Hematopoietic multipotent progenitor cell treated with erythropoietin and hydrocortisone succinate and interleukin-3 and kit ligand, for 15 days (in vitro differentiated cells): Measurements from ENCODE around the gene FOXK1.
A peak's percentile ranks its signal among the peaks of the same experiment; 100 is the strongest.
"Not testable (repeated sequence)": the region's sequence is repeated elsewhere in the genome, so short reads cannot be mapped to it uniquely, and the experiment has no call there.

Experiments
- DNase-seq: peaks from one replicate; pipeline ENCODE4 v3.0.0-alpha.2; 2015; ENCODE audit warnings: low spot score

FOXK1 gene

DNA sequence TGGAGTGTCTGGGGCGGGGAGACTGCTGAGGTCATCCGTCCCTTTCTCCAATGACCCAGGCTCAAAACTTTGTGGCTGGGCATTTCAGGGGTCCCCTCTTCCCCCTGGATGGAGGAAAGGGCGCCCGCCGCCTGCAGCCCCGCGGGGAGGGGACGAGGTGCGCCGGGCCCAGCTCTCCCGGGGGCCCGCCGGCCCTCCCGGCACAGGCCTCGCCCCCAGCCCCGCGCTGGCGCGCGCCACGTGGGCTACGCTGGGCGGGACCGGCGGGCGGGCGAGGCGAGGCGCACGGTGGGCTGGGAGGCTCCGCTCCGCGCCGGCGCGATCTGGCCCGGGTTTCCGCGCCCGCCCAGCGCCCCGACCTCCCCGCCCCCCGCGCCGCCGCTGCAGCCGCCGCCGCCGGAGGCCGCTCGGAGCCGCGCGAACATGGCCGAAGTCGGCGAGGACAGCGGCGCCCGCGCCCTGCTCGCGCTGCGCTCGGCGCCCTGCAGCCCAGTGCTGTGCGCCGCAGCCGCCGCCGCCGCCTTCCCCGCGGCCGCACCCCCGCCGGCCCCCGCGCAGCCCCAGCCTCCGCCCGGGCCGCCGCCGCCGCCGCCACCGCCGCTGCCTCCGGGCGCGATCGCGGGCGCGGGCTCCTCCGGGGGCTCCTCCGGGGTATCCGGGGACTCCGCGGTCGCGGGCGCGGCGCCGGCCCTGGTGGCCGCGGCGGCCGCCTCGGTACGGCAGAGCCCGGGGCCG lies at the start of gene FOXK1:
TSS of gene FOXK1 (plus strand) at position 410 of the 735 bp plus-strand sequence. CDS start at position 424, 14 bp downstream.
- peak; percentile 65 for DNase-seq

DNA sequence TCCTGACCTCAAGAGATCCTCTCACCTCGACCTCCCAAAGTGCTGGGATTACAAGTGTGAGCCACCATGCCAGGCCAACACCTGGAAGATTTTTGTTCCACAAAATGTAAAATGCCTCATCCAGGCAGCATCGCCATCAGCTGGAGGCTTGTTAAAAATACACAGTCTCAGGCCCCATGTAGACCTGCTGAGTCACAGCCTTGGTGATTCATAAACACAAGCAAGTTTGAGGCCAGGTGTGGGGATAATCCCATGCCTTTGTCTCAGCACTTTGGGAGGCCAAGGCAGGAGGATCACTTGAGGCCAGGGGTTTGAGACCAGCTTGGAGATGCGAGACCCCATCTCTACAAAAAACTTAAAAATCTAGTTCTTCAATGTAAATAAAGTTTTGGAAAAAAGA lies 49.1 kb upstream of the FOXK1 start:
- peak; percentile 31 for DNase-seq

DNA sequence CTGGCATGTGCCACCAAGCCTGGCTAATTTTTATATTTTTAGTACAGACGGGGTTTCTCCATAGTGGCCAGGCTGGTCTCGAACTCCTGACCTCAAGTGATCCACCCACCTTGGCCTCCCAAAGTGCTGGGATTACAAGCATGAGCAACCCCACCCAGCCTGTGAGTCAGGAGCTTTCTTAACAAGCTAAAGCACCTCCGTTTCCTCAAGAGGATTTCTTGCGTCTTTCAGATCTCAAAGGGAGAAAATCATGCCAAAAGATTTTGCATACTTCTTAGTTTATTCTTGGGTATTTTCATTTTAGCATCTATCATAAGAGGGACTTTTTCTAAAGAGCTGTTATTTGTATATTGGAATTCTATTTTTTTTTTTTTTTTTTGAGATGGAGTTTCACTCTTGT lies 47.9 kb upstream of the FOXK1 start:
- no peak for DNase-seq

DNA sequence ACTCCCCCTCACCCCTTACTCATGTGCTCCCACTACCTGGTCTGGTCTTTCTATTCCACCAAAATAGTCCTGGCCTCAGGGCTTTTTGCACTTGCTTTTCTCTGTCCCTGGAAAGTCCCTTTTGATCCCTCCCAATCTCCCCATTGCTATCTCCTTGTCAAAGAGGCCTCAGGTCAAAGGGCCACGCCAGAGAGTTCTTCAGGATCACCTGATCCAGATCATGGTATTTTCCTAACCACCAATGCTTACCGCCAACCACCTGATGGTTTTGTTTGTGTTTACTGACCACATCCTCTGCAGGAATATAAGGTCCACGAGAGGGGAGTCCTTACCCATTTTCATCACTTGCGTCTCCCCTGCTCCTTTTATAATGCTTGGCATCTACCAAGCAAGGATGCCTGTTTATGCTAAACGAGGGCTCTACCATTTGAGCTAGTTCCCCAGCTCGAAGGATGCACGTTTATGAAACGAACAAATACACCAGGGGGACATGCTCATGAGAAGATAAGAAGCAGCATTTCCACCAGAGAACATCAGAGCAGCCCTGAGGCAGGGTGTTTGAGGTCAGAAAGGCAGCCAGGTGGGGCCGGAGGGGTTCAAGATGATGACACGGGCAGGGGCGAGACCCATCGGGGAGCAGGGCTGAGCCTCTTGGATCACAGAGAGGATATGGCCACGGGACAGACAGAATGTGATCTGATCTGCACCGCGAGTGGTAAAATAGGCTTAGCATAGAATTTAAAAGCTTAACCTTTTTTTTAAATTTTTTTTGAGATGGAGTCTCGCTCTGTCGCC lies 43.1 kb upstream of the FOXK1 start:
- DNase-seq: no peak

DNA sequence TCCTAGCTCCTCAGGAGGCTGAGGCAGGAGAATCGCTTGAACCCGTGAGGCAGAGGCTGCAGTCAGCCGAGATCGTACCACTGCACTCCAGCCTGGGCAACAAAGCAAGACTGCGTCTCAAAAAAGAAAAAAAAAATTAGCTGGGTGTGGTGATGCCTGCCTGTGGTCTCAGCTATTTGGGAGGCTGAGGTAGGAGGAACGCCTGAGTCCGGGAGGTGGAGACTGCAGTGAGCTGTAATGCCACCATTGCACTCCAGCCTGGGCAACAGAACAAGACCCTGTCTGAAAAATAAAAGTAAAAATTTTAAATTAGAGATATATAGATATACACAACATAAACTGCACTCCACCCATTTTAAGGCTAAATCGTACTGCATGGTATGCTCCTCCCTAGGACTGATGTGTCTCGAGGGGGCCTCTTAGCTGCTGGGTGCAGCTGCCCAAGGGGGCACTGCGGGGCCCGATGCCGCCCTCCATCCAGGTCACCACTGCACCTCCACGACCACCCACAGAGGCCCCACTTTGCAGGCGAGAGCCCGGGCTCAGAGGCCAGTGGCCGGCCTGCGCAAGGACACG lies 40.9 kb upstream of the FOXK1 start:
- DNase-seq: no peak

DNA sequence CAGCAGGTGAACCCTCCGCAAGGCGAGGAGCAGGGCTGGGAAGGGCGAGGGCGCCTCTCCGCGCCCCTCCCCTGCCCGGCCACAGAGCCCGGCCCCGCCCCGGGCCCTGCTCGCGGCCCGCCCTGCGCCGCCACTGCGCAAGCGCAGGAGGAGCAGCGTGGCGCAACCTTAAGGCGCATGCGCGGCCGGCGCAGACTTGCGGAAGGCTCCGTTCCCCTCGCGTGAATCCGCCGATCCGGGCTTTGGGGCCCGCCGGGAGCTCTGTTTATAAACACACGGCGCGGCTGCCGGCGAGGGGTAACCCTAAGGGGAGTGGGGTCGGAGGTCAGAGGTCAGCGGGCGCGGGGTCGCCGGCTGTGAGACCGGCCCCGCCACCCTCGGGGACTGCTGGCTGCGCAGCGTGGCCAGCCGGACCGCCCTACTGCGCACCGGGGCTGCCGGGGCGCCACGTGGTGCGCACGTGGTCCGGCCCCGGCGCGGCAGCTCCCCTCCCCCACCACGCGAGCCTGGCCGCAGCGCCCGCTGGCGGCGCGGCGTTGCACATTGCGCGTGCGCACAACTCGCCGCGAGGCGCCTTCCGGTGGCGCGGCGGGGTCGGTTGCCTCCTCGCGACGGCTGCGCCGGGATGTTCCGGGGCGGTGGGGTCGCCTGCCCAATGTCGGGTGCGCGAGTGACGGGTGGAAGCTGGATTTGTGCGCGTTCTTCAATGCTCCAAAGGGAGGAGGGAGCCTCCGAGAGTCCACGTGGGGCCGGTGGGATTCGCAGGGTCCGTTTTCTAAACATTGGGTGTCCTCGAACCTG lies 40.2 kb upstream of the FOXK1 start:
- DNase-seq: peak; percentile 96

DNA sequence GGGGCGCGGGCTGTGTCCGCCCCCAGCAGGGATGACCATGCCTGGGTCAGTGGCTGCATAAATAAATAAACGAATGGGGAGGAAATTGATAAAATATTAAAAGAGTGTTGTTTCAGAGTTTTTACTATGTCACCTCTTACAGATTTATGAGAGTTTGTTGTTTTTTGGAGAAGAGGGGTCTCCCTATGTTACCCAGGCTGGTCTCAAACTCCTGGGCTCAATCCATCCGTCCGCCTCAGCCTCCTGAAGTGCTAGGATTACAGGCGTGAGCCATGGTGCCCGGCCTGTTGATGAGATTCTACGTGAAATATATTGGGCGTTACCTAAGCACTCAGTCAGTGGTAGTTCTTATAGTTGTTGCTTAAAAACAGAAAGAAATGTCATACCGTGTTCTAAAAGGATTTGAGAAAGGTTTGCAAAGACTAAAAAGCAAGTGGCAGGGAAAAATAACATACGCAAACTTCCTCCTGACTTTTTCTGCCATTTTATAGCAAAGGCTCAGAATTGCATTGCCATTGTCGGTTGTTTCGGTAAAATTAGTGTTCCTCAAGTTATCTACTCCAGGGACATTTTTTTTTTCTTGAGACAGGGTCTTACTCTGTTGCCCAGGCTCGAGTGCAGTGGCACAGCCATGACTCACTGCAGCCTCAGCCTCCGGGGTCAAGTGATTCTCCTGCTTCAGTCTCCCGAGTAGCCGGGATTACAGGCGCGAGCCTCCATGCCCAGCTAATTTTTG lies 39.5 kb upstream of the FOXK1 start:
- no peak for DNase-seq

DNA sequence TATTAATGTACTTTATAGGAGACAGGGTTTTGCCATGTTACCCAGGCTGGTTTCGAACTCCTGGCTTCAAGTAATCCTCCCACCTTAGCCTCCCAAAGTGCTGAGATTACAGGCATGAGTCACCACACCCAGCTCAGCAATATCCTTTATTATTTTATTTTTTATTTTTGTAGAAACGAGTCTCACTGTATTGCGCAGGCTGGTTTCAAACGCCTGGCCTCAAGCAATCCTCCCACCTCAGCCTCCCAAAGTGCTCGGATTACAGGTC lies 39.0 kb upstream of the FOXK1 start:
- DNase-seq: not testable (repeated sequence)

DNA sequence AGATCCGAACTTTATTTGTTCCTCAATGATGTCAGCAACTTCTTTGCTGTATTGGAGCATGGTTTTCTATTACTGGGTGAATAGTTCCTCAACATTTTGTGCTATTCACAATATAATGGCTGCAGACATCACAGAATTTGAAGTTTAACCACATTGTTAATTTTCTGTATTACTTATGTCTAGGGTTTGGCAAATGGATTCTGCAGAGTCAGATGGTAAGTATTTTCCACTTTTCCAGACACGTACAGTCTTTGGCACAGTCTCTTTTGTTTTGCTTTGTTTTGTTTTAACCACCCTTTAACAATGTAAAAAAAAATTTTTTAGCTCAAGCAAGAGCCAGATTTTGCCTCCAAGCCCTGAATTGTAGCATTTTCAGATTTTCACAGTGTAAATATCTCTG lies 36.8 kb upstream of the FOXK1 start:
- DNase-seq: no peak

DNA sequence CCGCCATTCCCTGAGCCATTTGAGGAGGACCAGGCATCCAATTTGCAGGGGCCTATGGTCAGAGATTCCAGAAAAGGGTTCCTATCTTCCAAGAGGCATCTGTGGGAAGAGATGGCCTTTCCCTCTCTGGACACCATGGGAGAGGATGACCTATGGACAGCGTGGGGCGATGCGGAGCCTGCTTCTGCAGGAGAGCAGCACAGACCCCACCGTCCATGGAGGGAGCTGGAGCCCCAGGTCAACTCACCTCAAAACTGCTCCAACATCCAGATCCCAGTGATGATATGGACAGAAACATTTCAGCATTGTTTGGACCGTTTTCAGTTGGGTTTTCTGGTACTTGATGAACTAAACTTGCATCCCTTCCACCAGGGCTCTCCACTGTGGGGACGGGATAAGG lies 34.0 kb upstream of the FOXK1 start:
- no peak for DNase-seq

DNA sequence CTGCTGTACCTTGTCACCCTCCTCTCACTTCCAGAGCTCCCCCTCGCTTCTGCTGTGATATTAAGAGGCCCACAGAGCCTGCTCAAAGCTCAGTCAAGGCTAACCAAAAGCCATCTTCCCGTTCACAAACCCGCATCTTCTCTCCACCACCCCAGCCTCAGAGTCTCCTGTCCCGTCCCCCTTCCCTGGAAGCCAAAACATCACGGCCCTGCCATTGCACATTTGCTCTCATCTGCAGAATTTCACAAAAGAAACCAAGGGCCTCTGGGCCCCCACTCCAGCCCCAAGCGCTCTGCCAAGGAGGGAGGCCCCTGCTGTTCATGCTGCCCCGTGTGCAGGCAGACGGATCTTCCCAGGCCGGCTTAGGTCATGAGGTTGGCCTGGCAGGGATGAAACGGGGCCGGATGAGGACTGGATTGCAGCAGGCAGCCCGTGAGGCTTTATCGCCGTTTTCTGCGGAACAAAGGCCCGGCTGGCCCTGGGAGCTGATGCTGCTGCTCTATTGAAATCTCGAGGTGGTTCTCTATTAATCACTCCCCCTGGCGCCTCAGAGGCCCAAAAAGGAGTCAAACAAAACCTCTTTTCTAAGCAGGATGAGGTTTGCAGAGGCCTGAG lies 31.6 kb upstream of the FOXK1 start:
- DNase-seq: no peak

DNA sequence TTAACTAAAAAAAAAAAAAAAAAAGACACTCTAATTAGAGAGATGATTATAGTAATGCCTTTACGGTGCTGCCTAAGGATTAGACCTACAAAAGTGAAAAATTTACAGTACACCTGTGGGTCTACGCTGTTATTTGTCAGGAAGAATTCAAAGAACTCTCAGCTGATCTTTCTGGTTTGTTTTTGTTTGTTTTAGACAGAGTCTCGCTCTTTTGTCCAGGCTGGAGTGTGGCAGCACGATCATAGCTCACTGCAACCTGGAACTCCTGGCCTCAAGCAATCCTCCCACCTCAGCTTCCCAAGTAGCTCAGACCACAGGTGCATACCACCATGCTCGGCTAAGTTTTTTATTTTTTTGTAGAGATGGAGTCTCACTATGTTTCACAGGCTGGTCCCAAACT lies 28.3 kb upstream of the FOXK1 start:
- DNase-seq: no peak

DNA sequence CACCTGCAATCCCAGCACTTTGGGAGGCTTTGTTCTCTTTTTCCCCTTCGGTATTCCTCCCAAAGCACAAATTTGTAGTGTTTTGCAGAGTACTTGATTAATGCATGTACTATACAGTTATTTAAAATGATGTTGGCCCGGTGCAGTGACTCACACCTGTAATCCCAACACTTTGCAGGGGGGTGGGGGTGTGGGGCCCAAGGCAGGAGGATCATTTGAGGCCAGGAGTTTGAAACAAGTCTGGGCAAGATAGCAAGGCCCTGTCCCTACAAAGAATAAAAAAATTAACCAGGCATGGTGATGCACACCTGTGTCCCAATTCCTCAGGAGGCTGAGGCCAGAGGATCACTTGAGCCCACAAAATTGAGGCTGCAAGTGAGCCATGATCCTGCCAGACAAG lies 26.8 kb upstream of the FOXK1 start:
- no peak for DNase-seq

DNA sequence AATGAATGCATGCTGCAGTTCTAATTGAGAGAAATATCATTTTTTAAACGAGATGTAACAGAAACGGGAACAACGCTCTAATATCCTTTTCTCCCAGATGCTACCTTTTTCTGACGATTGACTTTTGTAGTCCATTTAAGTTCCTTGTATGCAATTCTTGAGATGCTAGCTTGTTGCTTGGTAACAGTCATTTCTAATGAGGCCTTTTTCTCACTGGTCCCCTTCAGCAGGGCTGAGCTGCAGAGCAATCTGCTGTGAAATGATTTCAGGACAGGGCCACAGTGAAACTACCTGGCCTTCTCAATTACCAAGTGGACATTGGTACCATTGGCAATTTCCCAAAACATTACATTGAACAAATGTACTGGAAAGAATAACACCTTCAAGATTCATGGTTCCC lies 26.2 kb upstream of the FOXK1 start:
- DNase-seq: no peak

DNA sequence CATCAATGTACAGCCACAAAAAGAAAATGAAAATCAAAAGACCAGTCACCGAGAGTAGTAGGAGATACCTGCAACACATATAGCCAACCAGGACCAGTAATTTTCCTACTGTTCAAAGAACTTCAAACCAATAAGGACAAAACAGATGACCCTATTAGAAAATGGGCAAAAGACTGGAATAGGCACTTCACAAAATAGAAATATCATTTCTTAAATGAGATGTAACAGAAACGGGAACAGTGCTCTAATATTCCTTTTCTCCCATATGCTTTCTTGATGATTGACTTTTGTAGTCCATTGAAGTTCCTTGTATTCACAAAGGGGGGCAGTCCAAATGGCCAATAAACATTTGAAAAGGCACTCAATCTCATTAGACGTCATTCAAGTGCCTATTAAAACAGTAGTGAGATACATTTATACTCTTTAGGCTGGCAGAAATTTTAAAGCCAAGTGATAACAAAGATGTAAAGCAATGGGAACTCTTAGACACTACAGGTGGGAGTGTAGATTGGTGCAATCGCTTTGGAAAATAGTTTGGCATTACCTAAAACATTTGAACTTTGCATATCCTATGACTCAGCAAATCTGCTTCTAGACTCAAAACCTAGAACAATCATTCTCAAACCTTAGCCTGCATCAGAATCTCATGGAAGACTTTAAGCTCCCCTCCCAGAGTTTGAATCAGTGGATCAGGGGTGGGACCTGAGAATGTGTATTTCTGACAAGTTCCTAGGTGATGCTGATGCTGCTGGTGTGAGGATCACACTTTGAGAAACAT lies 24.3 kb upstream of the FOXK1 start:
- no peak for DNase-seq

DNA sequence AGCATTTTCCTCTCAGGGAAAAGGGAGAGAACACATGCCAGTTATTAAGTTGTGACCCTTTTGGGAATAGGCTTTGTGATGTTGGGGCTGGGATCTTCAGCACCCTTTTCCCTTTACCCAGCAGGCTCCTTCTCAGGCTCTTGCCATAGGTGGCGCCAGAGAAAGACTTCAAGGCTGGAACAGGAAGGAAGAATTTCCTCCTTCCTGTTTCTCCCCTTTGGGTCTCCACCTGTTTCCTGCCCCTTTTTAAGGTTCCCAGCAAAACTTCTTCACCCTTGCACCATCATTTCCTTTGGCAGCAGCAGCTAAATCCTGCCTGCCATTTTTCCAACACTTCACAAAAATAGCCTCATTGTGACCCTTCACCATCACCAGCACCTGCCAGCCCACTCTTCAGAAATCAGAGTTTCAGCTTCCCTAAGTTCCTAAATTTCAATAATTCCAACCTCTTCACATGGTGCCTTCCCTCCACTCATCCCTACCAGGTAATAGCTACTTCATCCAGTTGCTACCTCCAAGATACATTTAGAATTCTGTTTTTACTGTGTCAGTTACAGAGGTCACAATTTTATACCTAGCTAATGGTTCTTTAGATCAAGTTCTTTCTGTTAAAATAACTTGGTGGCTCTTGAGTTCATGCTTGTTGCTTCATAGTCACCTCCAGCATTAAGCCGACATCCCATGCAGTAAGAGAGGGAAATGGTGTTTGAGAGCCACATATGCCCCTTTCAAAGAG lies 22.4 kb upstream of the FOXK1 start:
- no peak for DNase-seq

DNA sequence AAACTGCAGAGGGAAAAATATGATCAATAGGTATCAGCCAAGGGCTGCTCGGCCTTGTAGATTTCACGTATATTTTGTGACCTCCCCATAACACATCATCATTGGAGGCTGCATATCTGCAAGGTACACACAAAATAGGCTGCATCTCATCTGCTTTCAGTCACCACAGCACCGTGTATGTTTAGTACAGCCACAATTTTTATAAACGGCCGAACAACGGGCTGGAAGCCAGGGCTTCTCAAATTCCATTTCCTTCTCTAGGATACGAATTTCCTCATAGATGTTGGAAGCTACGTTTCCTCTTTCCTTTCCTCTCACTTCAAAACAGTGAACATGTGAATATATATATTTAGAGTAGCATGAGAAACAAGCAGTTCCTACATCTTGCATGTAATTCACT lies 20.2 kb upstream of the FOXK1 start:
- no peak for DNase-seq

DNA sequence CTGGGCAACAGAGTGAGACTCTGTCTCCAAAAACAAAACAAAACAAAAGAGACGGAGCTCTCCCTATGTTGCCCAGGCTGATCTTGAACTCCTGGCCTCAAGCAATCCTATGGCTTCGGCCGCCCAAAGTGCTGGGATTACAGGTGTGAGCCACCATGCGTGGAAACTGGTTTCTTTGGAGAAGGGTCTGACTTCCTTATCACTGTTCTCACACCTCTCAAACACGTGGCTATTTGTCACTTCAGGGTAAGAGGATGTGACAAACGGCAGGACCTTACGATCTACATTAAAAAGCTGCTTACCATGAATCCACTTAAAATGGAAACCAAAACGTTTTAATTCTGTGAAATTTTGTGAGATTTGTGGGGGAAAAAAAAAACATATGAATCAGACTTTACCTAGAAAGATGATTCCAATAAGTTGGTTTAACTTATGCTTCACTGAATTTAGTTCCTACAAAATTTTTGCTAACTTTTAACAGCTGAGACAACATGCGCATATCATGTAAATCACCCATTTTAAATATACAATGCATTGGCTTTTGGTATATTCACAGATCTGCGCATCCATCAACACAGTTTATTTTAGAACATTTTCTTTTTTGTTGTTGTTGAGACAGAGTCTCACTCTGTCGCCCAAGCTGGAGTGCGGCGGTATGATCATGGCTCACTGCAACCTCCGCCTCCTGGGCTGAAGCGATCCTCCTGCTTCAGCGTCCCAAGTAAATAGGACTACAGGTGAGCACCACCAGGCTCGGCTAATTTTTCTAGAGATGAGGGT lies 18.7 kb upstream of the FOXK1 start:
- no peak for DNase-seq

DNA sequence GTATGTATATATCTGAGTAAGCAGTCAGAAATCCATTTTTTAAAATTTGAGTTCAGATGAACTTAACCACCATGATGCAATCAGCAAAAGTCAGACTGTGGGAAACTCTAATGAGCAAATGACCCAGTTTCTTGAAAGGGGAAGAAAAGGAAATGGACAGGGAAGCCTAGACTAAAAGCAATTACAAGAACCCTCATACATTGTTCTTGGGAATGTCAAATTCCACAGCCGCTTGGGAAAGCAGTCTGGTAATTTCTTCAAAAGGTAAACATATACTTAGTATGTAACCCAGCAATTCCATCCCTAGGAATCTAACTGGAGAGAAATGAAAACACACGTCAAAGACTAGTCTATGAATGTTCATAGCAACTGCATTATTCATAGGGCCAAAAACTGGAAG lies 16.4 kb upstream of the FOXK1 start:
- DNase-seq: no peak
